Mammary epithelial cell (primary cell): Measurements from ENCODE around the gene ZFP91.

Experiments used
- EZH2 ChIP-seq: IDR thresholded peaks from 2 replicates; pipeline ENCODE4 v1.6.1; 2012; ENCODE audit warnings: low read length, inconsistent platforms, borderline replicate concordance
- TF ChIP-seq, protein P1 (sequence below), 2 donors: IDR thresholded peaks in 1 of 2; conservative IDR thresholded peaks in 1 of 2; 2 replicates each; pipeline ENCODE4 v1.5.1; 2011 to 2012; ENCODE audit warnings: inconsistent platforms in 2 of 2, low read length in 2 of 2, mild to moderate bottlenecking in 2 of 2, control low read depth in 1 of 2, low read depth in 1 of 2; ENCODE audit not compliant: insufficient read depth in 1 of 2; ENCODE audit errors: extremely low read depth in 1 of 2

GRCh38 chr11:58616594-58616993 lies 37.7 kb downstream of the ZFP91 start:
- TF ChIP-seq EZH2: no peak
- TF ChIP-seq, protein P1, sequence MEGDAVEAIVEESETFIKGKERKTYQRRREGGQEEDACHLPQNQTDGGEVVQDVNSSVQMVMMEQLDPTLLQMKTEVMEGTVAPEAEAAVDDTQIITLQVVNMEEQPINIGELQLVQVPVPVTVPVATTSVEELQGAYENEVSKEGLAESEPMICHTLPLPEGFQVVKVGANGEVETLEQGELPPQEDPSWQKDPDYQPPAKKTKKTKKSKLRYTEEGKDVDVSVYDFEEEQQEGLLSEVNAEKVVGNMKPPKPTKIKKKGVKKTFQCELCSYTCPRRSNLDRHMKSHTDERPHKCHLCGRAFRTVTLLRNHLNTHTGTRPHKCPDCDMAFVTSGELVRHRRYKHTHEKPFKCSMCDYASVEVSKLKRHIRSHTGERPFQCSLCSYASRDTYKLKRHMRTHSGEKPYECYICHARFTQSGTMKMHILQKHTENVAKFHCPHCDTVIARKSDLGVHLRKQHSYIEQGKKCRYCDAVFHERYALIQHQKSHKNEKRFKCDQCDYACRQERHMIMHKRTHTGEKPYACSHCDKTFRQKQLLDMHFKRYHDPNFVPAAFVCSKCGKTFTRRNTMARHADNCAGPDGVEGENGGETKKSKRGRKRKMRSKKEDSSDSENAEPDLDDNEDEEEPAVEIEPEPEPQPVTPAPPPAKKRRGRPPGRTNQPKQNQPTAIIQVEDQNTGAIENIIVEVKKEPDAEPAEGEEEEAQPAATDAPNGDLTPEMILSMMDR (conservative IDR thresholded peaks at IDR 0.05 in 1 of 2, IDR thresholded peaks at IDR 0.05 in 1 of 2; ENCODE audit: extremely low read depth in 1 of 2, insufficient read depth in 1 of 2, low read depth in 1 of 2, low read length in 2 of 2): no peak
